SK-N-SH treated with all-trans-retinoic acid at 6 μM for 48 hours (cell line): ENCODE data around the gene TNIK.

Experiments
- ATAC-seq: fragments of 200-7000 bp; cut with Tn5 transposase; 3 replicates; pipeline ENCODE4 v1.9.1; 2020; ENCODE audit warnings: mild to moderate bottlenecking, moderate library complexity
- BACH2 ChIP-seq: fragments of 250-450 bp; sonication (Bioruptor Pico); IDR thresholded peaks from 2 replicates; pipeline ENCODE4 v1.9.0; 2021; ENCODE audit warnings: mild to moderate bottlenecking, borderline replicate concordance
- CREB5 ChIP-seq: fragments of 250-450 bp; sonication (Bioruptor Pico); IDR thresholded peaks from 2 replicates; pipeline ENCODE4 v1.5.1; 2020; ENCODE audit warnings: low read depth, mild to moderate bottlenecking, moderate library complexity
- CSDC2 ChIP-seq: fragments of 250-450 bp; sonication (Bioruptor Pico); IDR thresholded peaks from 2 replicates; pipeline ENCODE4 v1.5.0; 2020; ENCODE audit warnings: mild to moderate bottlenecking, moderate library complexity
- ESRRG ChIP-seq: fragments of 250-450 bp; sonication (Bioruptor Pico); IDR thresholded peaks from 2 replicates; pipeline ENCODE4 v1.6.1; 2021; ENCODE audit warnings: mild to moderate bottlenecking
- GLIS3 ChIP-seq: fragments of 250-450 bp; sonication (Bioruptor Pico); IDR thresholded peaks from 2 replicates; pipeline ENCODE4 v1.5.0; 2020; ENCODE audit warnings: mild to moderate bottlenecking, moderate library complexity
- OSR1 ChIP-seq: fragments of 250-450 bp; sonication (Bioruptor Pico); IDR thresholded peaks from 2 replicates; pipeline ENCODE4 v1.8.0; 2022; ENCODE audit warnings: moderate library complexity, mild to moderate bottlenecking, inconsistent platforms
- PATZ1 ChIP-seq: fragments of 250-450 bp; sonication (Bioruptor Pico); IDR thresholded peaks from 2 replicates; pipeline ENCODE4 v1.8.0; 2020; ENCODE audit warnings: mild to moderate bottlenecking, moderate library complexity, borderline replicate concordance
- POU6F1 ChIP-seq: fragments of 250-450 bp; sonication (Bioruptor Pico); IDR thresholded peaks from 2 replicates; pipeline ENCODE4 v1.8.0; 2021; ENCODE audit warnings: low read depth, mild to moderate bottlenecking, moderate library complexity, borderline replicate concordance
- PPARA ChIP-seq: fragments of 250-450 bp; sonication (Bioruptor Pico); IDR thresholded peaks from 2 replicates; pipeline ENCODE4 v1.5.0; 2020; ENCODE audit warnings: mild to moderate bottlenecking, borderline replicate concordance
- SNAI2 ChIP-seq: fragments of 250-450 bp; sonication (Bioruptor Pico); IDR thresholded peaks from 2 replicates; pipeline ENCODE4 v1.5.0; 2020; ENCODE audit warnings: mild to moderate bottlenecking, moderate library complexity
- TCF4 ChIP-seq: fragments of 250-450 bp; sonication (Bioruptor Pico); IDR thresholded peaks from 2 replicates; pipeline ENCODE4 v1.8.0; 2021; ENCODE audit warnings: mild to moderate bottlenecking, moderate library complexity, borderline replicate concordance
- TOX ChIP-seq: fragments of 250-450 bp; sonication (Bioruptor Pico); IDR thresholded peaks from 2 replicates; pipeline ENCODE4 v1.8.0; 2021; ENCODE audit warnings: mild to moderate bottlenecking, moderate library complexity, borderline replicate concordance
- ZFP3 ChIP-seq: fragments of 250-450 bp; sonication (Bioruptor Pico); IDR thresholded peaks from 2 replicates; pipeline ENCODE4 v1.5.0; 2020; ENCODE audit warnings: mild to moderate bottlenecking, moderate library complexity
- ZFP30 ChIP-seq: fragments of 450-650 bp; formaldehyde crosslinking; IDR thresholded peaks from 2 replicates; pipeline ENCODE4 v1.5.0; 2022; ENCODE audit warnings: mild to moderate bottlenecking, moderate library complexity
- ZNF8 ChIP-seq: fragments of 450-650 bp; formaldehyde crosslinking; IDR thresholded peaks from 2 replicates; pipeline ENCODE4 v1.5.0; 2020; ENCODE audit warnings: mild to moderate bottlenecking, moderate library complexity

TNIK gene

GRCh38 chr3:171185959-171186358 is 274.2 kb downstream of the TNIK start:
- no peak for ATAC-seq
- TF ChIP-seq TOX (CRISPR knock-in tag) (no peak), POU6F1 (CRISPR knock-in tag) (no peak), CREB5 (CRISPR knock-in tag) (no peak), ZFP30 (no peak), SNAI2 (CRISPR knock-in tag) (no peak), GLIS3 (CRISPR knock-in tag) (no peak), PPARA (CRISPR knock-in tag) (no peak), CSDC2 (CRISPR knock-in tag) (no peak), OSR1 (CRISPR knock-in tag) (no peak), PATZ1 (CRISPR knock-in tag) (no peak), ESRRG (CRISPR knock-in tag) (no peak)

GRCh38 chr3:171184372-171184771 is 275.8 kb downstream of the TNIK start:
- TF ChIP-seq CSDC2 (CRISPR knock-in tag) (no peak), TCF4 (no peak), PATZ1 (CRISPR knock-in tag) (no peak), BACH2 (CRISPR knock-in tag) (no peak), GLIS3 (CRISPR knock-in tag) (no peak)

GRCh38 chr3:171183042-171183441 is 277.2 kb downstream of the TNIK start:
- no peak for ATAC-seq
- TF ChIP-seq POU6F1 (CRISPR knock-in tag), result no peak
- TF ChIP-seq OSR1 (CRISPR knock-in tag), result no peak
- no peak for TF ChIP-seq ZNF8 (CRISPR knock-in tag)
- TF ChIP-seq GLIS3 (CRISPR knock-in tag), result no peak
- TF ChIP-seq ZFP30, result no peak
- no peak for TF ChIP-seq ZFP3
- no peak for TF ChIP-seq TCF4
- no peak for TF ChIP-seq TOX (CRISPR knock-in tag)
- no peak for TF ChIP-seq CREB5 (CRISPR knock-in tag)
- no peak for TF ChIP-seq BACH2 (CRISPR knock-in tag)
- no peak for TF ChIP-seq PATZ1 (CRISPR knock-in tag)
- TF ChIP-seq SNAI2 (CRISPR knock-in tag), result no peak

More at GRCh38 chr3:171184372-171184771, 275.8 kb downstream of the TNIK start:
- no peak for ATAC-seq
